Measurements from ENCODE around the gene MICAL3. TPM values are rescaled to one million over a fixed set of nuclear protein-coding genes. Genes with fewer than 3 reads are reported as not detected.
A peak's percentile ranks its signal among the peaks of the same experiment; 100 is the strongest.

MICAL3 gene
- total and polyA plus RNA-seq, 2 donors, result 2.7 to 4.0 TPM

GRCh38 chr22:17787716-17788330, 236.5 kb downstream of the MICAL3 start:
- Histone ChIP-seq H3K27me3 (ENCODE audit: control insufficient read depth in 2 of 2, insufficient read depth in 1 of 2, low read length in 1 of 2) (no peaks in the 10 kb centered on the region), H3K9me3 (ENCODE audit: control insufficient read depth in 2 of 2, insufficient read depth in 1 of 2, low read length in 1 of 2) (no peaks in the 10 kb centered on the region), H3K27ac (ENCODE audit: low read depth in 1 of 2, low read length in 1 of 2) (peak overlapping the region in 1 of 2 donors; percentile 33), H3K4me1 (ENCODE audit: control insufficient read depth in 2 of 2, insufficient read depth in 2 of 2, low read length in 2 of 2) (peaks cover 9 to 22% of the 10 kb centered on the region in 2 donors), H3K4me3 (ENCODE audit: low read length in 2 of 2) (no peak overlapping the region), H3K36me3 (ENCODE audit: control insufficient read depth in 2 of 2, insufficient read depth in 2 of 2, low read length in 1 of 2) (peaks cover 0 to 4% of the 10 kb centered on the region in 2 donors)
- no peak for DNase-seq (ENCODE audit: low read depth in 6 of 9, low spot score in 9 of 9)
- WGBS, result 97% methylated on average over 21 of the region's 21 CpGs

GRCh38 chr22:17787241-17787640, 237.1 kb downstream of the MICAL3 start:
- no peaks in the 10 kb centered on the region for H3K9me3 ChIP-seq (ENCODE audit: control insufficient read depth in 2 of 2, insufficient read depth in 1 of 2, low read length in 1 of 2)
- peak overlapping the region in 1 of 2 donors; percentile 43 for H3K27ac ChIP-seq (ENCODE audit: low read depth in 1 of 2, low read length in 1 of 2)
- 91% methylated on average over 8 of the region's 8 CpGs for WGBS
- H3K4me3 ChIP-seq (ENCODE audit: low read length in 2 of 2), result no peak overlapping the region
- H3K27me3 ChIP-seq (ENCODE audit: control insufficient read depth in 2 of 2, insufficient read depth in 1 of 2, low read length in 1 of 2), result no peaks in the 10 kb centered on the region
- peaks cover 10 to 19% of the 10 kb centered on the region in 2 donors for H3K4me1 ChIP-seq (ENCODE audit: control insufficient read depth in 2 of 2, insufficient read depth in 2 of 2, low read length in 2 of 2)
- no peak for DNase-seq (ENCODE audit: low read depth in 6 of 9, low spot score in 9 of 9)
- peaks cover 0 to 4% of the 10 kb centered on the region in 2 donors for H3K36me3 ChIP-seq (ENCODE audit: control insufficient read depth in 2 of 2, insufficient read depth in 2 of 2, low read length in 1 of 2)

GRCh38 chr22:17786435-17787161, 237.8 kb downstream of the MICAL3 start:
- 81% methylated on average over 18 of the region's 18 CpGs for WGBS
- Histone ChIP-seq H3K27ac (ENCODE audit: low read depth in 1 of 2, low read length in 1 of 2) (peak overlapping the region in 1 of 2 donors; percentile 43), H3K36me3 (ENCODE audit: control insufficient read depth in 2 of 2, insufficient read depth in 2 of 2, low read length in 1 of 2) (peaks cover 0 to 4% of the 10 kb centered on the region in 2 donors), H3K27me3 (ENCODE audit: control insufficient read depth in 2 of 2, insufficient read depth in 1 of 2, low read length in 1 of 2) (no peaks in the 10 kb centered on the region), H3K4me1 (ENCODE audit: control insufficient read depth in 2 of 2, insufficient read depth in 2 of 2, low read length in 2 of 2) (peaks cover 16 to 24% of the 10 kb centered on the region in 2 donors), H3K9me3 (ENCODE audit: control insufficient read depth in 2 of 2, insufficient read depth in 1 of 2, low read length in 1 of 2) (no peaks in the 10 kb centered on the region), H3K4me3 (ENCODE audit: low read length in 2 of 2) (no peak overlapping the region)
- DNase-seq (ENCODE audit: low read depth in 6 of 9, low spot score in 9 of 9), result peak in 1 of 9 donors; percentile 53

- Histone ChIP-seq H3K4me3 (ENCODE audit: low read length in 2 of 2) (no peak overlapping the region), H3K4me1 (ENCODE audit: control insufficient read depth in 2 of 2, insufficient read depth in 2 of 2, low read length in 2 of 2) (peaks cover 26 to 35% of the 10 kb centered on the region in 2 donors), H3K36me3 (ENCODE audit: control insufficient read depth in 2 of 2, insufficient read depth in 2 of 2, low read length in 1 of 2) (peaks cover 0 to 4% of the 10 kb centered on the region in 2 donors), H3K27me3 (ENCODE audit: control insufficient read depth in 2 of 2, insufficient read depth in 1 of 2, low read length in 1 of 2) (no peaks in the 10 kb centered on the region), H3K27ac (ENCODE audit: low read depth in 1 of 2, low read length in 1 of 2) (no peak overlapping the region), H3K9me3 (ENCODE audit: control insufficient read depth in 2 of 2, insufficient read depth in 1 of 2, low read length in 1 of 2) (peaks cover 0 to under 1% of the 10 kb centered on the region in 2 donors)
- peak in 1 of 9 donors; percentile 59 for DNase-seq (ENCODE audit: low read depth in 6 of 9, low spot score in 9 of 9)
- WGBS, result 88% methylated on average over 37 of the region's 37 CpGs
Measured at GRCh38 chr22:17785185-17786184, 238.9 kb downstream of the MICAL3 start.

GRCh38 chr22:17784776-17785175, 239.6 kb downstream of the MICAL3 start:
- WGBS, result 95% methylated on average over 11 of the region's 11 CpGs
- peaks cover 2 to 8% of the 10 kb centered on the region in 2 donors for H3K9me3 ChIP-seq (ENCODE audit: control insufficient read depth in 2 of 2, insufficient read depth in 1 of 2, low read length in 1 of 2)
- peaks cover 26 to 42% of the 10 kb centered on the region in 2 donors for H3K4me1 ChIP-seq (ENCODE audit: control insufficient read depth in 2 of 2, insufficient read depth in 2 of 2, low read length in 2 of 2)
- DNase-seq (ENCODE audit: low read depth in 6 of 9, low spot score in 9 of 9), result no peak
- H3K4me3 ChIP-seq (ENCODE audit: low read length in 2 of 2), result no peak overlapping the region
- H3K27me3 ChIP-seq (ENCODE audit: control insufficient read depth in 2 of 2, insufficient read depth in 1 of 2, low read length in 1 of 2), result no peaks in the 10 kb centered on the region
- no peak overlapping the region for H3K27ac ChIP-seq (ENCODE audit: low read depth in 1 of 2, low read length in 1 of 2)
- peaks cover 0 to 1% of the 10 kb centered on the region in 2 donors for H3K36me3 ChIP-seq (ENCODE audit: control insufficient read depth in 2 of 2, insufficient read depth in 2 of 2, low read length in 1 of 2)

GRCh38 chr22:17783773-17784480, 240.4 kb downstream of the MICAL3 start:
- 95% methylated on average over 18 of the region's 18 CpGs for WGBS
- peaks cover 0 to 6% of the 10 kb centered on the region in 2 donors for H3K36me3 ChIP-seq (ENCODE audit: control insufficient read depth in 2 of 2, insufficient read depth in 2 of 2, low read length in 1 of 2)
- H3K27me3 ChIP-seq (ENCODE audit: control insufficient read depth in 2 of 2, insufficient read depth in 1 of 2, low read length in 1 of 2), result no peaks in the 10 kb centered on the region
- H3K4me3 ChIP-seq (ENCODE audit: low read length in 2 of 2), result no peak overlapping the region
- H3K9me3 ChIP-seq (ENCODE audit: control insufficient read depth in 2 of 2, insufficient read depth in 1 of 2, low read length in 1 of 2), result peaks cover 4 to 10% of the 10 kb centered on the region in 2 donors
- no peak overlapping the region for H3K27ac ChIP-seq (ENCODE audit: low read depth in 1 of 2, low read length in 1 of 2)
- H3K4me1 ChIP-seq (ENCODE audit: control insufficient read depth in 2 of 2, insufficient read depth in 2 of 2, low read length in 2 of 2), result peaks cover 26 to 47% of the 10 kb centered on the region in 2 donors
- DNase-seq (ENCODE audit: low read depth in 6 of 9, low spot score in 9 of 9), result no peak

GRCh38 chr22:17783312-17783711, 241.0 kb downstream of the MICAL3 start:
- Histone ChIP-seq H3K4me1 (ENCODE audit: control insufficient read depth in 2 of 2, insufficient read depth in 2 of 2, low read length in 2 of 2) (peaks cover 28 to 53% of the 10 kb centered on the region in 2 donors), H3K36me3 (ENCODE audit: control insufficient read depth in 2 of 2, insufficient read depth in 2 of 2, low read length in 1 of 2) (peaks cover 0 to 6% of the 10 kb centered on the region in 2 donors), H3K4me3 (ENCODE audit: low read length in 2 of 2) (no peak overlapping the region), H3K9me3 (ENCODE audit: control insufficient read depth in 2 of 2, insufficient read depth in 1 of 2, low read length in 1 of 2) (peaks cover 4 to 10% of the 10 kb centered on the region in 2 donors), H3K27ac (ENCODE audit: low read depth in 1 of 2, low read length in 1 of 2) (no peak overlapping the region), H3K27me3 (ENCODE audit: control insufficient read depth in 2 of 2, insufficient read depth in 1 of 2, low read length in 1 of 2) (no peaks in the 10 kb centered on the region)
- 96% methylated on average over 9 of the region's 9 CpGs for WGBS
- DNase-seq (ENCODE audit: low read depth in 6 of 9, low spot score in 9 of 9), result no peak

GRCh38 chr22:17782621-17783020, 241.7 kb downstream of the MICAL3 start:
- Histone ChIP-seq H3K27ac (ENCODE audit: low read depth in 1 of 2, low read length in 1 of 2) (no peak overlapping the region), H3K27me3 (ENCODE audit: control insufficient read depth in 2 of 2, insufficient read depth in 1 of 2, low read length in 1 of 2) (no peaks in the 10 kb centered on the region), H3K4me3 (ENCODE audit: low read length in 2 of 2) (no peak overlapping the region), H3K36me3 (ENCODE audit: control insufficient read depth in 2 of 2, insufficient read depth in 2 of 2, low read length in 1 of 2) (peaks cover 0 to 6% of the 10 kb centered on the region in 2 donors), H3K9me3 (ENCODE audit: control insufficient read depth in 2 of 2, insufficient read depth in 1 of 2, low read length in 1 of 2) (peaks cover 4 to 10% of the 10 kb centered on the region in 2 donors), H3K4me1 (ENCODE audit: control insufficient read depth in 2 of 2, insufficient read depth in 2 of 2, low read length in 2 of 2) (peaks cover 33 to 60% of the 10 kb centered on the region in 2 donors)
- 94% methylated on average over 13 of the region's 13 CpGs for WGBS
- DNase-seq (ENCODE audit: low read depth in 6 of 9, low spot score in 9 of 9), result no peak
